AG09319 (cell line): ENCODE results near the gene SLC10A7.

Experiments
- DNase-seq: peaks from one replicate; pipeline ENCODE4 v3.0.0-alpha.2; 2010; ENCODE audit warnings: low read depth; ENCODE audit errors: extremely low read depth
- CTCF ChIP-seq: IDR thresholded peaks from 2 replicates; pipeline ENCODE4 v1.5.1; 2011; ENCODE audit warnings: low read depth, mild to moderate bottlenecking, inconsistent platforms, low read length, moderate library complexity

SLC10A7 gene

GRCh38 chr4:146511381-146511780 lies 10.4 kb downstream of the SLC10A7 start:
- no peak for DNase-seq
- no peak for TF ChIP-seq CTCF

GRCh38 chr4:146510942-146511341 lies 10.8 kb downstream of the SLC10A7 start:
- no peak for TF ChIP-seq CTCF

GRCh38 chr4:146508229-146508939 lies 13.4 kb downstream of the SLC10A7 start:
- no peak for DNase-seq
- no peak for TF ChIP-seq CTCF

More at GRCh38 chr4:146510942-146511341, 10.8 kb downstream of the SLC10A7 start:
- no peak for DNase-seq

- DNase-seq, result no peak
- TF ChIP-seq CTCF, result no peak
Observed at GRCh38 chr4:146507632-146508031, 14.1 kb downstream of the SLC10A7 start.

GRCh38 chr4:146506272-146506671 lies 15.5 kb downstream of the SLC10A7 start:
- no peak for DNase-seq
- no peak for TF ChIP-seq CTCF

GRCh38 chr4:146500216-146500615 lies 21.5 kb downstream of the SLC10A7 start:
- TF ChIP-seq CTCF, result no peak
- no peak for DNase-seq

- no peak for DNase-seq
- no peak for TF ChIP-seq CTCF
Observed at GRCh38 chr4:146498291-146498690, 23.4 kb downstream of the SLC10A7 start.
